Tibial nerve (tissue), 4 donors: ENCODE measurements around the gene RFC2. TPM values are rescaled to one million over a fixed set of nuclear protein-coding genes. Genes with fewer than 3 reads are reported as not detected.
A peak's percentile ranks its signal among the peaks of the same experiment; 100 is the strongest.

Experiments
- DNase-seq, 2 donors: peaks; one replicate each; pipeline ENCODE4 v3.0.0-alpha.2; 2019; ENCODE audit warnings: low spot score in 2 of 2
- H3K27ac ChIP-seq, 4 donors: fragments of 200-600 bp; sonication (generic) in 3 of 4; one replicate each; pipeline ENCODE4 v1.5.1; 2017 to 2019; ENCODE audit warnings: mild to moderate bottlenecking in 1 of 4
- H3K27me3 ChIP-seq, 2 donors: fragments of 200-600 bp; sonication (generic) in 1 of 2; one replicate each; pipeline versions ENCODE4 v1.5.1 to v1.6.0; 2017 to 2019
- H3K36me3 ChIP-seq, 3 donors: fragments of 200-600 bp; sonication (generic); one replicate each; pipeline ENCODE4 v1.5.1; 2018 to 2019
- H3K4me1 ChIP-seq, 4 donors: fragments of 200-600 bp; sonication (generic) in 3 of 4; one replicate each; pipeline ENCODE4 v1.5.1; 2017 to 2019
- H3K4me3 ChIP-seq, 4 donors: fragments of 200-600 bp; sonication (generic) in 3 of 4; one replicate each; pipeline ENCODE4 v1.5.1; 2017 to 2019; ENCODE audit warnings: mild to moderate bottlenecking in 1 of 4, moderate library complexity in 1 of 4
- H3K9me3 ChIP-seq, 4 donors: fragments of 200-600 bp; sonication (generic) in 3 of 4; one replicate each; pipeline ENCODE4 v1.5.1; 2017 to 2019
- EP300 ChIP-seq, 2 donors: sonication (generic); formaldehyde crosslinking; IDR thresholded peaks; one replicate each; pipeline ENCODE4 v1.6.1; 2017; ENCODE audit warnings: antibody characterized with exemption in 2 of 2, mild to moderate bottlenecking in 1 of 2
- POLR2A ChIP-seq, 2 donors: fragments of 450-650 bp; IDR thresholded peaks; one replicate each; pipeline ENCODE4 v1.6.1; 2017; ENCODE audit warnings: antibody characterized with exemption in 2 of 2, mild to moderate bottlenecking in 2 of 2, moderate library complexity in 2 of 2
- WGBS, 2 donors: methylation state at CpG; one replicate each; pipeline ENCODE4 v1.1.5; 2018; 5-methylcytosine and 5-hydroxymethylcytosine counted together
- total RNA-seq, 4 donors: library from RNA; depleted of rRNA; stranded (reverse); fragments of >200 nt; gene quantifications; one replicate each; pipeline ENCODE4 v1.1.0, GENCODE V29; 2016
- TF ChIP-seq, protein P1 (sequence below), 5 experiments: fragments of 200-600 bp in 3 of 5; fragments of 450-650 bp in 2 of 5; sonication (generic) in 3 of 5; IDR thresholded peaks; one replicate each; pipeline ENCODE4 v1.5.1; 2016 to 2019; ENCODE audit warnings: antibody characterized with exemption in 5 of 5, mild to moderate bottlenecking in 3 of 5, moderate library complexity in 2 of 5

The RFC2 gene
- total RNA-seq, 4 donors from 2014 or later, result 8.4 to 25.1 (median 14.1) TPM

DNA sequence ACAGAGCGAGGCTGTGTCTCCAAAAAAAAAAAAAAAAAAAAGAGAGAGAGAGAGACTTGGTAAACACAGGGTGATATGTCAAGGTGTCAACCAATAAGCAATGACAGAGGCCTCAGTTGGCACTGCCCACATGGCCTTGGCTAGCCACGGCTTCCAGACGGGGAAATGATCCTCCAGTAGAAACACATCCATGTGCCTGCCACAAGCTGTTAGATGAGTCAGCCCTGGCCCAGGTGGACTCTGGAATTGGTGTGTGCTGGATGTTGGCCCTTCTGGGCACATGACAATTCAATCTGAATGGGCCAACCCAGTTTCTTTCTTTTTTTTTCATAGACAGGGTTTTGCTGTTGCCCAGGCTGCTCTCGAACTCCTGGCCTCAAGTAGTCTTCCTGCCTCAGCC, 13.7 kb downstream of the RFC2 start:
- DNase-seq, result no peak
- no peaks in the 10 kb centered on the region for H3K4me1 ChIP-seq
- WGBS, 2 donors, result 89 to 99% methylated on average over 4 of the region's 4 CpGs
- no peaks in the 10 kb centered on the region for H3K27me3 ChIP-seq
- H3K4me3 ChIP-seq, result no peak overlapping the region
- H3K27ac ChIP-seq, result no peak overlapping the region
- H3K36me3 ChIP-seq, result peaks cover 0 to 100% (median 6%) of the 10 kb centered on the region in 3 donors
- no peak for TF ChIP-seq EP300 (IDR thresholded peaks at IDR 0.05)
- no peaks in the 10 kb centered on the region for H3K9me3 ChIP-seq

DNA sequence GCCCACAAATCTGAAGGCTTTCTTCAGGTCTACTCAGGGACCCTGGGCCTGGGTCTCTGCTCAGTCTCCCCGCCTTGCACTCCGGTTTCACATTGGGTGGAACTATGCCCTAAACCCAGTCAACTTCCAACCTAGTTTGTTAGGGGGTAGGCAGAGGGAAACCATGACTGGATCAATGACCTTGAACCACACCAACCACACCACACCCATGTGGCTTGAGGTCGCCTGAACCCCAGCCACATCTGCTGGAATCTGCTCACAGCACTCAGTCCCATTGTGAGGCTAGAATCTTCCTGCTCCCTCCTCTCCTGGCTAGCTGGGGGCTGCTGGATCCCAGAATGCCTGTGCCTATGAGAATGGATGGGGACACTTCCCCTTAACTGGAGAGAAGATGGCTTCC, 17.9 kb downstream of the RFC2 start:
- Histone ChIP-seq H3K27me3 (no peaks in the 10 kb centered on the region), H3K4me3 (no peak overlapping the region), H3K4me1 (no peaks in the 10 kb centered on the region), H3K36me3 (peaks cover 0 to 98% (median 9%) of the 10 kb centered on the region in 3 donors), H3K9me3 (no peaks in the 10 kb centered on the region), H3K27ac (no peak overlapping the region)
- TF ChIP-seq POLR2A (IDR thresholded peaks at IDR 0.05) (no peak), EP300 (IDR thresholded peaks at IDR 0.05) (no peak)
- TF ChIP-seq, protein P1, sequence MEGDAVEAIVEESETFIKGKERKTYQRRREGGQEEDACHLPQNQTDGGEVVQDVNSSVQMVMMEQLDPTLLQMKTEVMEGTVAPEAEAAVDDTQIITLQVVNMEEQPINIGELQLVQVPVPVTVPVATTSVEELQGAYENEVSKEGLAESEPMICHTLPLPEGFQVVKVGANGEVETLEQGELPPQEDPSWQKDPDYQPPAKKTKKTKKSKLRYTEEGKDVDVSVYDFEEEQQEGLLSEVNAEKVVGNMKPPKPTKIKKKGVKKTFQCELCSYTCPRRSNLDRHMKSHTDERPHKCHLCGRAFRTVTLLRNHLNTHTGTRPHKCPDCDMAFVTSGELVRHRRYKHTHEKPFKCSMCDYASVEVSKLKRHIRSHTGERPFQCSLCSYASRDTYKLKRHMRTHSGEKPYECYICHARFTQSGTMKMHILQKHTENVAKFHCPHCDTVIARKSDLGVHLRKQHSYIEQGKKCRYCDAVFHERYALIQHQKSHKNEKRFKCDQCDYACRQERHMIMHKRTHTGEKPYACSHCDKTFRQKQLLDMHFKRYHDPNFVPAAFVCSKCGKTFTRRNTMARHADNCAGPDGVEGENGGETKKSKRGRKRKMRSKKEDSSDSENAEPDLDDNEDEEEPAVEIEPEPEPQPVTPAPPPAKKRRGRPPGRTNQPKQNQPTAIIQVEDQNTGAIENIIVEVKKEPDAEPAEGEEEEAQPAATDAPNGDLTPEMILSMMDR (IDR thresholded peaks at IDR 0.05), result no peak
- WGBS, 2 donors, result 70 to 79% methylated on average over 3 of the region's 3 CpGs
- DNase-seq, result no peak

DNA sequence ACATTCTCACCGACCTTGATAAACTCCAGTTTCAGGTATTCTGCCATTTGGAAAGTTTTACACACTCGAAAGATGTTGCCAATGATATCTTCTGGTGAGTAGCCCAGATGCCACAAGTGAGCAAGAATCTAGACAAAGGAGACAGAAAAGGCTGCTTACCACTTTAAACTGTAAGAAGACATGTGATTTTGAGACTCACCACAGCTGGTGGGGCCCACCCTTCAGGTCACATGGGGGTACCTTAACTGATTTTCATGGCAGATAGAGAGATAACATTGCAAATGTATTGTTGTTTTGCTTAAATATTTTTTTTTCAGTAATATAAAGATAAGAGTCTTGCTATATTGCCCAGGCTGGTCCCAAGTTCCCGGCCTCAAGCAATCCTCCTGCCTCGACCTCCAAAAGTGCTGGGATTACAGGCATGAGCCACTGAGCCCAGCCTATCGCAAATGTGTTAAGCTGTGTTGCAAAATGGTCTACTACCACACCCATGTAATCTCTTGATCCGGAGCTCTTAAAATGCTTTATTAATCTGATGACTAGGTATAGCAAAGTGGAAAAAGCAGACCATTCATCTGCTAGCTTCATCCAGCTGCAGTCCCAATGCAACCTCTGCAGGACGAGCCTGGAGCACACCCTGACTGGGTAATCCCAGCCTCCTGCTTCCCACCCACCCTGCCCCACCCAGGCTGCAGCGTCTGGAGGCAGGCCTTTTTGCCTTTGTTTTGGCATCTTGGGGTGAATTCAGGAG, 18.5 kb downstream of the RFC2 start:
- Histone ChIP-seq H3K4me3 (no peak overlapping the region), H3K4me1 (no peaks in the 10 kb centered on the region), H3K9me3 (no peaks in the 10 kb centered on the region), H3K27me3 (no peaks in the 10 kb centered on the region), H3K36me3 (peaks cover 0 to 98% (median 9%) of the 10 kb centered on the region in 3 donors), H3K27ac (no peak overlapping the region)
- WGBS, 2 donors, result 75 to 84% methylated on average over 8 of the region's 8 CpGs
- TF ChIP-seq POLR2A (IDR thresholded peaks at IDR 0.05) (no peak), EP300 (IDR thresholded peaks at IDR 0.05) (no peak)
- TF ChIP-seq, protein P1 (IDR thresholded peaks at IDR 0.05), result no peak
- DNase-seq, result no peak

DNA sequence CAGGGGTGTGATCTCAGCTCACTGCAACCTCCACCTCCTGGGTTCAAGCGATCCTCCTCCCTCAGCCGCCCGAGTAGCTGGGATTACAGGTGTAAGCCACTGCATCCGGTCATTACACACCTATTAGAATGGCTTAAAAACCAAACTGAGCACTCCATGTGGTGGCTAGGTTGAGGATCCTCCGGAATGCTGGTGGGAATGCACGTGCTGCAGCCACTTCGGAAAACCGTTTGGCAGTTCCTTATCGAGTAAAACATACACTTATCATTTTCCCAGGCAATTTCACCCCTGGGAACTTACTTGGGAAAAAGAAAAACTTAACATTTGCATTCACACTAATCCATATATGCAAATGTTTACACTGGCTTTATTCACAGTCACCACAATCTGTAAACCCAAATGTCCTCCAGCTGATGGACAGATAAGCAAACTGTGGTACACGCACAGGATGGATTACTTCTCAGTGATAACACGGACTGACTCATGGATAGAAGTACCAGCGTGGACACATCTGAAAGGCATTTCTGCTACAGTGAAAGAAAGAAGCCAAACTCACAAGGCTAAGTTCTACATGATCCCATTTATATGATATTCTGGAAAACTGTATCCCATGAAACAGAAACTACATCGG, 20.4 kb downstream of the RFC2 start:
- TF ChIP-seq POLR2A (IDR thresholded peaks at IDR 0.05) (no peak), EP300 (IDR thresholded peaks at IDR 0.05) (no peak)
- TF ChIP-seq, protein P1 (IDR thresholded peaks at IDR 0.05), result no peak
- no peak for DNase-seq
- no peaks in the 10 kb centered on the region for H3K4me1 ChIP-seq
- no peaks in the 10 kb centered on the region for H3K9me3 ChIP-seq
- 85 to 90% methylated on average over 13 of the region's 13 CpGs for WGBS, 2 donors
- no peak overlapping the region for H3K4me3 ChIP-seq
- H3K27me3 ChIP-seq, result no peaks in the 10 kb centered on the region
- H3K36me3 ChIP-seq, result peaks cover 0 to 98% (median 4%) of the 10 kb centered on the region in 3 donors
- no peak overlapping the region for H3K27ac ChIP-seq

DNA sequence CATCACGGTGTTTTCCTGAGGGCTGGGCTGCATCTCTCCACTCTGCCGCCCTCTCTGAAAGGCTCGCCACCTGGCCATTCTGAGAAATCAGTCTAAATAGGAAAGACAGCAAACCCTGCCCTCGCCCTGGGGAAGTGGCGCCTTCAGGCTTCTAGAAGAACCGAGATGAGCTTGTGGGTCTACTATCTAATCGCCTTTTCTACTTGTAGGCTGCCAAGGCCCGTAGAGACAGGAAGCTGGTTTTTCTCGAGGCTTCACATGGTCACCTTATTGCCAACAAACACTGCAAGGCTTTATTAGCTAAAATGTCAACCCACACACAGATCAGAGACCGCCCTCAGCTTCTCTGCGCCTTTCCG, 23.0 kb downstream of the RFC2 start:
- WGBS, 2 donors, result 83 to 89% methylated on average over 12 of the region's 12 CpGs
- Histone ChIP-seq H3K27me3 (no peaks in the 10 kb centered on the region), H3K9me3 (no peaks in the 10 kb centered on the region), H3K27ac (peak overlapping the region in 1 of 4 donors; percentile 2), H3K4me3 (no peak overlapping the region), H3K36me3 (peaks cover 0 to 95% (median 4%) of the 10 kb centered on the region in 3 donors), H3K4me1 (no peaks in the 10 kb centered on the region)
- TF ChIP-seq POLR2A (IDR thresholded peaks at IDR 0.05) (no peak), EP300 (IDR thresholded peaks at IDR 0.05) (no peak)
- TF ChIP-seq, protein P1 (IDR thresholded peaks at IDR 0.05), result no peak
- no peak for DNase-seq
